Panc1 (cell line): ENCODE data around the gene TES. TPM values are rescaled to one million over a fixed set of nuclear protein-coding genes. Genes with fewer than 3 reads are reported as not detected.

Source experiments
- ATAC-seq: fragments of 200-7000 bp; cut with Tn5 transposase; 2 replicates; pipeline ENCODE4 v1.9.1; 2020; ENCODE audit warnings: mild to moderate bottlenecking, moderate library complexity
- BruUV-seq: library from RNA; stranded (reverse); fragments of 400-500 nt; replicated peaks from 2 replicates; lab custom pipeline; 2021; lab: Mats Ljungman, UMichigan
- CTCF ChIA-PET: fragments of 300-600 bp; sonication (Branson Sonifier 250); formaldehyde crosslinking; loops from one replicate; lab custom pipeline; 2022; ENCODE audit warnings: antibody characterized with exemption; lab: Charles Lee
- POLR2A ChIA-PET: fragments of 300-600 bp; sonication (Branson Sonifier 250); formaldehyde crosslinking; loops from one replicate; lab custom pipeline; 2022; ENCODE audit warnings: antibody characterized with exemption; lab: Charles Lee
- DNase-seq: peaks from one replicate; pipeline ENCODE4 v3.0.0-alpha.2; 2010; ENCODE audit warnings: low read depth, low spot score
- H3K27ac ChIP-seq: 2 replicates; pipeline ENCODE4 v1.5.1; 2011; ENCODE audit warnings: mild to moderate bottlenecking, low read length, inconsistent platforms
- H3K27me3 ChIP-seq: fragments of 200-500 bp; sonication (Bioruptor generic); 2 replicates; pipeline ENCODE4 v1.6.0; 2014; ENCODE audit warnings: low read length, inconsistent platforms; ENCODE audit not compliant: control insufficient read depth, insufficient read depth
- H3K36me3 ChIP-seq: fragments of 200-500 bp; sonication (Bioruptor generic); 2 replicates; pipeline ENCODE4 v1.5.1; 2014; ENCODE audit warnings: inconsistent platforms, mild to moderate bottlenecking, low read length, moderate library complexity; ENCODE audit not compliant: control insufficient read depth, insufficient read depth
- H3K4me1 ChIP-seq: 2 replicates; pipeline ENCODE4 v1.5.1; 2011; ENCODE audit warnings: inconsistent platforms, mild to moderate bottlenecking, low read length, moderate library complexity; ENCODE audit not compliant: control insufficient read depth, insufficient read depth
- H3K4me3 ChIP-seq, 2 experiments: 2 replicates each; pipeline ENCODE4 v1.5.1; 2011 to 2012; ENCODE audit warnings: low read depth in 2 of 2, low read length in 2 of 2, mild to moderate bottlenecking in 2 of 2, inconsistent platforms in 1 of 2, moderate library complexity in 1 of 2
- H3K9me3 ChIP-seq: fragments of 200-500 bp; sonication (Bioruptor generic); 2 replicates; pipeline ENCODE4 v1.5.1; 2014; ENCODE audit warnings: low read depth, mild to moderate bottlenecking, inconsistent platforms, low read length, moderate library complexity; ENCODE audit not compliant: control insufficient read depth, insufficient read depth
- POLR2AphosphoS5 ChIP-seq: IDR thresholded peaks from 2 replicates; pipeline ENCODE4 v1.6.1; 2012; ENCODE audit warnings: mild to moderate bottlenecking, low read depth, low read length, moderate library complexity
- SIN3A ChIP-seq: IDR thresholded peaks from 2 replicates; pipeline ENCODE4 v1.6.1; 2012; ENCODE audit warnings: low read depth, mild to moderate bottlenecking, low read length, moderate library complexity, borderline replicate concordance; ENCODE audit not compliant: insufficient read depth
- TCF7L2 ChIP-seq: IDR thresholded peaks from 2 replicates; pipeline ENCODE4 v1.6.1; 2011; ENCODE audit warnings: mild to moderate bottlenecking, low read depth, low read length, inconsistent platforms
- in situ Hi-C: cut with HindIII; loops from 2 replicates; pipeline ENCODE4 v1.10.0; 2016; ENCODE audit warnings: low sequenced_read_pairs, low pct_unique_long_range_greater_than_20kb
- intact Hi-C: fragments of 100-400 bp; cut with micrococcal nuclease; formaldehyde crosslinking; loops from one replicate; pipeline ENCODE4 v1.10.0; 2022; ENCODE audit not compliant: unreplicated experiment
- total RNA-seq: library from RNA; stranded (reverse); gene quantifications from one replicate; pipeline ENCODE4 v1.2.1, GENCODE V29; 2021; ENCODE audit not compliant: unreplicated experiment
- TF ChIP-seq, protein P1 (sequence below): fragments of 450-650 bp; IDR thresholded peaks from 2 replicates; pipeline ENCODE4 v1.5.1; 2017; ENCODE audit warnings: mild to moderate bottlenecking
- TF ChIP-seq, protein P2 (sequence below), 2 experiments: IDR thresholded peaks; 2 replicates each; pipeline ENCODE4 v1.6.1; 2011 to 2012; ENCODE audit warnings: low read depth in 2 of 2, control low read depth in 1 of 2, low read length in 1 of 2, mild to moderate bottlenecking in 1 of 2, moderate library complexity in 1 of 2; ENCODE audit not compliant: insufficient read depth in 1 of 2

The TES gene
- total RNA-seq, 1 experiment from 2014 or later: 99.4 TPM

DNA sequence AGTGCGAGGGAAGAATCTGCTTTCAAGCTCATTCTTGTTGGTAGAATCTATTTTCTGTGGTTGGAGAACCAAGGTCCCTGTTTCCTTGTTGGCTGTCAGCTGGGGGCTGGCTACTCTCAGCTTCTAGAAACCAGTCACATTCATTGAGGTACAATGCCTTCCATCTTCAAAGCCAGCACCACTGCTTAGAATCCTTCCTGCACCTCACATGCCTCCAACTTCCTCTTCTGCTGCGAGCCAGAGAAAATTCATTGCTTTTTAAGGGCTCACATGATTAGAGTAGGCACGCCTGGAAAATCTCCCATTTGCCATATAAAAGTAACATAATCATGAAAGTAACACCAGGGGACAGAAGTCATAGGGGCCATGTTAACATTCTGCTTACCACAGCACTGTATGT is 28.7 kb downstream of the TES start:
- peak overlapping the region; percentile 45; the same call in 1 of the 2 replicates for H3K27ac ChIP-seq
- ATAC-seq (no peak), DNase-seq (no peak)
- ChIA-PET CTCF (interaction anchor here (0.9 to 1.4 kb wide), 2 partner anchors 60 to 350 kb away, joined by 3 to 5 read pairs; no protein-coding TSS in a partner anchor), POLR2A (no interaction called here)
- intact Hi-C loops: no loop called here
- in situ Hi-C loops: no loop called here
- H3K36me3 ChIP-seq: no peaks in the 10 kb centered on the region
- H3K9me3 ChIP-seq: no peaks in the 10 kb centered on the region
- no TSS peak for BruUV-seq
- H3K27me3 ChIP-seq: no peaks in the 10 kb centered on the region
- peaks cover 11% of the 10 kb centered on the region for H3K4me1 ChIP-seq
- H3K4me3 ChIP-seq: no peak overlapping the region
- TF ChIP-seq POLR2AphosphoS5 (no peak), TCF7L2 (no peak), SIN3A (no peak)
- TF ChIP-seq, protein P1, sequence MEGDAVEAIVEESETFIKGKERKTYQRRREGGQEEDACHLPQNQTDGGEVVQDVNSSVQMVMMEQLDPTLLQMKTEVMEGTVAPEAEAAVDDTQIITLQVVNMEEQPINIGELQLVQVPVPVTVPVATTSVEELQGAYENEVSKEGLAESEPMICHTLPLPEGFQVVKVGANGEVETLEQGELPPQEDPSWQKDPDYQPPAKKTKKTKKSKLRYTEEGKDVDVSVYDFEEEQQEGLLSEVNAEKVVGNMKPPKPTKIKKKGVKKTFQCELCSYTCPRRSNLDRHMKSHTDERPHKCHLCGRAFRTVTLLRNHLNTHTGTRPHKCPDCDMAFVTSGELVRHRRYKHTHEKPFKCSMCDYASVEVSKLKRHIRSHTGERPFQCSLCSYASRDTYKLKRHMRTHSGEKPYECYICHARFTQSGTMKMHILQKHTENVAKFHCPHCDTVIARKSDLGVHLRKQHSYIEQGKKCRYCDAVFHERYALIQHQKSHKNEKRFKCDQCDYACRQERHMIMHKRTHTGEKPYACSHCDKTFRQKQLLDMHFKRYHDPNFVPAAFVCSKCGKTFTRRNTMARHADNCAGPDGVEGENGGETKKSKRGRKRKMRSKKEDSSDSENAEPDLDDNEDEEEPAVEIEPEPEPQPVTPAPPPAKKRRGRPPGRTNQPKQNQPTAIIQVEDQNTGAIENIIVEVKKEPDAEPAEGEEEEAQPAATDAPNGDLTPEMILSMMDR: no peak
- TF ChIP-seq, protein P2, sequence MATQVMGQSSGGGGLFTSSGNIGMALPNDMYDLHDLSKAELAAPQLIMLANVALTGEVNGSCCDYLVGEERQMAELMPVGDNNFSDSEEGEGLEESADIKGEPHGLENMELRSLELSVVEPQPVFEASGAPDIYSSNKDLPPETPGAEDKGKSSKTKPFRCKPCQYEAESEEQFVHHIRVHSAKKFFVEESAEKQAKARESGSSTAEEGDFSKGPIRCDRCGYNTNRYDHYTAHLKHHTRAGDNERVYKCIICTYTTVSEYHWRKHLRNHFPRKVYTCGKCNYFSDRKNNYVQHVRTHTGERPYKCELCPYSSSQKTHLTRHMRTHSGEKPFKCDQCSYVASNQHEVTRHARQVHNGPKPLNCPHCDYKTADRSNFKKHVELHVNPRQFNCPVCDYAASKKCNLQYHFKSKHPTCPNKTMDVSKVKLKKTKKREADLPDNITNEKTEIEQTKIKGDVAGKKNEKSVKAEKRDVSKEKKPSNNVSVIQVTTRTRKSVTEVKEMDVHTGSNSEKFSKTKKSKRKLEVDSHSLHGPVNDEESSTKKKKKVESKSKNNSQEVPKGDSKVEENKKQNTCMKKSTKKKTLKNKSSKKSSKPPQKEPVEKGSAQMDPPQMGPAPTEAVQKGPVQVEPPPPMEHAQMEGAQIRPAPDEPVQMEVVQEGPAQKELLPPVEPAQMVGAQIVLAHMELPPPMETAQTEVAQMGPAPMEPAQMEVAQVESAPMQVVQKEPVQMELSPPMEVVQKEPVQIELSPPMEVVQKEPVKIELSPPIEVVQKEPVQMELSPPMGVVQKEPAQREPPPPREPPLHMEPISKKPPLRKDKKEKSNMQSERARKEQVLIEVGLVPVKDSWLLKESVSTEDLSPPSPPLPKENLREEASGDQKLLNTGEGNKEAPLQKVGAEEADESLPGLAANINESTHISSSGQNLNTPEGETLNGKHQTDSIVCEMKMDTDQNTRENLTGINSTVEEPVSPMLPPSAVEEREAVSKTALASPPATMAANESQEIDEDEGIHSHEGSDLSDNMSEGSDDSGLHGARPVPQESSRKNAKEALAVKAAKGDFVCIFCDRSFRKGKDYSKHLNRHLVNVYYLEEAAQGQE (IDR thresholded peaks at IDR 0.05; ENCODE audit: insufficient read depth in 1 of 2, low read depth in 2 of 2, low read length in 1 of 2): no peak

DNA sequence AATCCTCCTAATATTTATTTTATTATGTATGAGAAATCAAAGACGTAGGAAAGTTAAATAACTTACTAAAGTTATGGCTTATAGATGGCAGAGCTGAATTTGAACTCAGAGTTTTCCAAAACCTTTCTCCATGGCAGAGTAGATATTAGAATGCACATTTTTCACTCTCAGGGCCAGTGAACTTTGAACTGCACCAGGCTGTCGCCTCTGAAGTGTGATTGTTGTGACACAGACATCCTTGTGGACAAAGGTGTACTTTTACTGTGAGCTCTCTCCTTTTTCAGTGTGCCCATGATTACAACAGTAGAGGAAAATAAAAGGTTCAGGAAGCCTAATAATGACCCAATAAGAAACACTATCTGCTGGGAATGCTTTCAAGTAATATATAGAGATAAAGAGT is 29.1 kb downstream of the TES start:
- no TSS peak for BruUV-seq
- Histone ChIP-seq H3K4me3 (no peak overlapping the region), H3K4me1 (peaks cover 11% of the 10 kb centered on the region), H3K9me3 (no peaks in the 10 kb centered on the region), H3K27ac (peak overlapping the region; percentile 55; the same call in 1 of the 2 replicates), H3K27me3 (no peaks in the 10 kb centered on the region), H3K36me3 (no peaks in the 10 kb centered on the region)
- ChIA-PET CTCF (interaction anchor here (0.9 to 1.4 kb wide), 2 partner anchors 61 to 349 kb away, joined by 3 to 5 read pairs; no protein-coding TSS in a partner anchor), POLR2A (no interaction called here)
- intact Hi-C loops: no loop called here
- TF ChIP-seq SIN3A (no peak), TCF7L2 (no peak), POLR2AphosphoS5 (no peak)
- TF ChIP-seq, protein P2 (IDR thresholded peaks at IDR 0.05; ENCODE audit: insufficient read depth in 1 of 2, low read depth in 2 of 2, low read length in 1 of 2): no peak
- TF ChIP-seq, protein P1: no peak
- DNase-seq: no peak
- ATAC-seq: no peak
- in situ Hi-C loops: no loop called here
